ENCODE data around the gene RGS9. TPM values are rescaled to one million over a fixed set of nuclear protein-coding genes. Genes with fewer than 3 reads are reported as not detected.

Gene RGS9
- total RNA-seq, 1 donor from 2014 or later: 3.2 TPM

GRCh38 chr17:65170839-65171238, 33.7 kb downstream of the RGS9 start:
- Mint-ChIP-seq H3K4me3 (no peak overlapping the region), H3K27ac (no peak overlapping the region), H3K4me1 (peaks cover under 1% of the 10 kb centered on the region), H3K27me3 (no peaks in the 10 kb centered on the region), H3K36me3 (ENCODE audit: low read depth) (no peaks in the 10 kb centered on the region), H3K9me3 (no peaks in the 10 kb centered on the region)
- intact Hi-C loops (cut with micrococcal nuclease): no loop called here
- ChIA-PET CTCF (no interaction called here), POLR2A (no interaction called here)
- ATAC-seq (ENCODE audit: low read depth) (no peak), DNase-seq (no peak)
- TF ChIP-seq CTCF (IDR thresholded peaks at IDR 0.05): no peak

- no peaks in the 10 kb centered on the region for H3K36me3 Mint-ChIP-seq (ENCODE audit: low read depth)
- ATAC-seq (ENCODE audit: low read depth): no peak
- no peak overlapping the region for H3K4me3 Mint-ChIP-seq
- H3K27ac Mint-ChIP-seq: no peak overlapping the region
- ChIA-PET CTCF (no interaction called here), POLR2A (interaction anchor here (0.6 kb wide), 1 partner anchor 254 kb away, joined by 6 read pairs; no protein-coding TSS in a partner anchor)
- H3K9me3 Mint-ChIP-seq: no peaks in the 10 kb centered on the region
- DNase-seq: no peak
- H3K4me1 Mint-ChIP-seq: peaks cover 6% of the 10 kb centered on the region
- intact Hi-C loops (cut with micrococcal nuclease): no loop called here
- no peak for TF ChIP-seq CTCF (IDR thresholded peaks at IDR 0.05)
- H3K27me3 Mint-ChIP-seq: no peaks in the 10 kb centered on the region
Measured at GRCh38 chr17:65171752-65172151, 34.6 kb downstream of the RGS9 start.

GRCh38 chr17:65172496-65173136, 35.4 kb downstream of the RGS9 start:
- Mint-ChIP-seq H3K27ac (no peak overlapping the region), H3K36me3 (ENCODE audit: low read depth) (no peaks in the 10 kb centered on the region), H3K4me3 (no peak overlapping the region), H3K9me3 (no peaks in the 10 kb centered on the region), H3K27me3 (peaks cover 3% of the 10 kb centered on the region), H3K4me1 (peaks cover 6% of the 10 kb centered on the region)
- CTCF ChIA-PET: no interaction called here
- intact Hi-C loops (cut with micrococcal nuclease): no loop called here
- POLR2A ChIA-PET: no interaction called here
- DNase-seq (no peak), ATAC-seq (ENCODE audit: low read depth) (no peak)
- TF ChIP-seq CTCF (IDR thresholded peaks at IDR 0.05): no peak

GRCh38 chr17:65173284-65173793, 36.2 kb downstream of the RGS9 start:
- H3K36me3 Mint-ChIP-seq (ENCODE audit: low read depth): no peaks in the 10 kb centered on the region
- H3K27ac Mint-ChIP-seq: no peak overlapping the region
- H3K27me3 Mint-ChIP-seq: peaks cover 3% of the 10 kb centered on the region
- CTCF ChIA-PET: no interaction called here
- H3K4me1 Mint-ChIP-seq: peaks cover 10% of the 10 kb centered on the region
- H3K9me3 Mint-ChIP-seq: no peaks in the 10 kb centered on the region
- H3K4me3 Mint-ChIP-seq: no peak overlapping the region
- TF ChIP-seq CTCF (IDR thresholded peaks at IDR 0.05): no peak
- peak; percentile 65 for ATAC-seq (ENCODE audit: low read depth)
- POLR2A ChIA-PET: no interaction called here
- no peak for DNase-seq
- intact Hi-C loops (cut with micrococcal nuclease): no loop called here

GRCh38 chr17:65173976-65174683, 37.0 kb downstream of the RGS9 start:
- H3K27me3 Mint-ChIP-seq: peaks cover 3% of the 10 kb centered on the region
- intact Hi-C loops (cut with micrococcal nuclease): no loop called here
- DNase-seq (no peak), ATAC-seq (ENCODE audit: low read depth) (no peak)
- no peak for TF ChIP-seq CTCF (IDR thresholded peaks at IDR 0.05)
- H3K4me3 Mint-ChIP-seq: no peak overlapping the region
- no peaks in the 10 kb centered on the region for H3K9me3 Mint-ChIP-seq
- ChIA-PET POLR2A (no interaction called here), CTCF (no interaction called here)
- peaks cover 14% of the 10 kb centered on the region for H3K4me1 Mint-ChIP-seq
- no peaks in the 10 kb centered on the region for H3K36me3 Mint-ChIP-seq (ENCODE audit: low read depth)
- H3K27ac Mint-ChIP-seq: no peak overlapping the region

All from activated B cell treated with CpG ODN at 0.5 μM for 24 hours (primary cell).